Vagina (tissue), 2 donors: Measurements from ENCODE around the gene SLC25A20. TPM values are rescaled to one million over a fixed set of nuclear protein-coding genes. Genes with fewer than 3 reads are reported as not detected.

ENCODE experiments used
- DNase-seq, 2 donors: peaks; one replicate each; pipeline ENCODE4 v3.0.0-alpha.2; 2017; ENCODE audit errors: extremely low spot score in 2 of 2
- H3K27ac ChIP-seq: fragments of 200-600 bp; sonication (generic); one replicate; pipeline ENCODE4 v1.5.1; 2019
- H3K27me3 ChIP-seq: fragments of 200-600 bp; sonication (generic); one replicate; pipeline ENCODE4 v1.5.1; 2019
- H3K36me3 ChIP-seq, 2 donors: fragments of 200-600 bp; sonication (generic); one replicate each; pipeline ENCODE4 v1.5.1; 2017 to 2019
- H3K4me1 ChIP-seq: fragments of 200-600 bp; sonication (generic); one replicate; pipeline ENCODE4 v1.5.1; 2019
- H3K4me3 ChIP-seq, 2 donors: fragments of 200-600 bp; sonication (generic); 1 replicate in 1 of 2; 2 replicates in 1 of 2; pipeline ENCODE4 v1.5.1; 2016 to 2019
- H3K9me3 ChIP-seq: fragments of 200-600 bp; sonication (generic); one replicate; pipeline ENCODE4 v1.5.1; 2019
- CTCF ChIP-seq, 3 experiments: fragments of 450-650 bp in 2 of 3; fragments of 200-600 bp in 1 of 3; sonication (generic) in 1 of 3; IDR thresholded peaks; one replicate each; pipeline ENCODE4 v1.5.1; 2017 to 2019; ENCODE audit warnings: antibody characterized with exemption in 3 of 3, mild to moderate bottlenecking in 2 of 3, moderate library complexity in 2 of 3
- POLR2A ChIP-seq, 2 donors: fragments of 450-650 bp; IDR thresholded peaks; one replicate each; pipeline ENCODE4 v1.6.1; 2017; ENCODE audit warnings: antibody characterized with exemption in 2 of 2, mild to moderate bottlenecking in 2 of 2, moderate library complexity in 2 of 2
- POLR2AphosphoS5 ChIP-seq, 2 donors: sonication (generic); formaldehyde crosslinking; IDR thresholded peaks; one replicate each; pipeline ENCODE4 v1.9.0; 2017; ENCODE audit warnings: antibody characterized with exemption in 2 of 2, mild to moderate bottlenecking in 2 of 2, low read depth in 1 of 2; ENCODE audit not compliant: insufficient read depth in 1 of 2
- intact Hi-C: fragments of 100-400 bp; cut with DNase I; formaldehyde crosslinking; loops from one replicate; pipeline ENCODE4 v1.15.1; 2023
- total RNA-seq: library from RNA; depleted of rRNA; stranded (reverse); fragments of >200 nt; gene quantifications from one replicate; pipeline ENCODE4 v1.2.3, GENCODE V29; 2016

SLC25A20 gene
- total RNA-seq, 1 donor from 2014 or later: 24.1 TPM

GRCh38 chr3:48938156-48938555 lies 39.5 kb upstream of the SLC25A20 start:
- no peaks in the 10 kb centered on the region for H3K27me3 ChIP-seq
- intact Hi-C loops: no loop called here

GRCh38 chr3:48935530-48935929 lies 36.8 kb upstream of the SLC25A20 start:
- intact Hi-C loops: no loop called here
- H3K36me3 ChIP-seq: peaks cover 0 to 8% of the 10 kb centered on the region in 2 donors
- DNase-seq: no peak

More at GRCh38 chr3:48938156-48938555, 39.5 kb upstream of the SLC25A20 start:
- no peak for DNase-seq
- no peaks in the 10 kb centered on the region for H3K4me1 ChIP-seq
- H3K9me3 ChIP-seq: no peaks in the 10 kb centered on the region
- no peak overlapping the region for H3K4me3 ChIP-seq
- no peak overlapping the region for H3K27ac ChIP-seq
- peaks cover 0 to 8% of the 10 kb centered on the region in 2 donors for H3K36me3 ChIP-seq
- TF ChIP-seq POLR2AphosphoS5 (IDR thresholded peaks at IDR 0.05; ENCODE audit: insufficient read depth in 1 of 2, low read depth in 1 of 2) (no peak), POLR2A (IDR thresholded peaks at IDR 0.05) (no peak), CTCF (IDR thresholded peaks at IDR 0.05) (no peak)

GRCh38 chr3:48934333-48934991 lies 35.8 kb upstream of the SLC25A20 start:
- Histone ChIP-seq H3K4me1 (peaks cover 23% of the 10 kb centered on the region), H3K9me3 (no peaks in the 10 kb centered on the region), H3K27ac (no peak overlapping the region), H3K4me3 (no peak overlapping the region), H3K27me3 (no peaks in the 10 kb centered on the region), H3K36me3 (peaks cover 0 to 15% of the 10 kb centered on the region in 2 donors)
- intact Hi-C loops: no loop called here
- TF ChIP-seq POLR2A (IDR thresholded peaks at IDR 0.05): no peak
- TF ChIP-seq CTCF (IDR thresholded peaks at IDR 0.05): no peak
- no peak for TF ChIP-seq POLR2AphosphoS5 (IDR thresholded peaks at IDR 0.05; ENCODE audit: insufficient read depth in 1 of 2, low read depth in 1 of 2)
- DNase-seq: no peak

More at GRCh38 chr3:48935530-48935929, 36.8 kb upstream of the SLC25A20 start:
- Histone ChIP-seq H3K9me3 (no peaks in the 10 kb centered on the region), H3K4me3 (no peak overlapping the region), H3K4me1 (peaks cover 13% of the 10 kb centered on the region), H3K27me3 (no peaks in the 10 kb centered on the region), H3K27ac (no peak overlapping the region)
- no peak for TF ChIP-seq POLR2AphosphoS5 (IDR thresholded peaks at IDR 0.05; ENCODE audit: insufficient read depth in 1 of 2, low read depth in 1 of 2)
- no peak for TF ChIP-seq POLR2A (IDR thresholded peaks at IDR 0.05)
- TF ChIP-seq CTCF (IDR thresholded peaks at IDR 0.05): no peak

- H3K27ac ChIP-seq: no peak overlapping the region
- intact Hi-C loops: no loop called here
- no peak for DNase-seq
- no peak for TF ChIP-seq CTCF (IDR thresholded peaks at IDR 0.05)
- TF ChIP-seq POLR2A (IDR thresholded peaks at IDR 0.05): no peak
- no peak for TF ChIP-seq POLR2AphosphoS5 (IDR thresholded peaks at IDR 0.05; ENCODE audit: insufficient read depth in 1 of 2, low read depth in 1 of 2)
- H3K4me1 ChIP-seq: peaks cover 47% of the 10 kb centered on the region
- H3K9me3 ChIP-seq: no peaks in the 10 kb centered on the region
- no peaks in the 10 kb centered on the region for H3K27me3 ChIP-seq
- H3K36me3 ChIP-seq: peaks cover 0 to 17% of the 10 kb centered on the region in 2 donors
- H3K4me3 ChIP-seq: no peak overlapping the region
Measured at GRCh38 chr3:48931944-48932580, 33.4 kb upstream of the SLC25A20 start.

GRCh38 chr3:48930590-48930989 lies 31.9 kb upstream of the SLC25A20 start:
- no peak for DNase-seq
- no peak overlapping the region for H3K27ac ChIP-seq
- H3K9me3 ChIP-seq: no peaks in the 10 kb centered on the region
- H3K36me3 ChIP-seq: peaks cover 0 to 22% of the 10 kb centered on the region in 2 donors
- H3K4me1 ChIP-seq: peaks cover 56% of the 10 kb centered on the region
- no peak overlapping the region for H3K4me3 ChIP-seq
- intact Hi-C loops: no loop called here
- TF ChIP-seq POLR2A (IDR thresholded peaks at IDR 0.05): no peak
- no peak for TF ChIP-seq POLR2AphosphoS5 (IDR thresholded peaks at IDR 0.05; ENCODE audit: insufficient read depth in 1 of 2, low read depth in 1 of 2)
- no peak for TF ChIP-seq CTCF (IDR thresholded peaks at IDR 0.05)
- no peaks in the 10 kb centered on the region for H3K27me3 ChIP-seq
